ENCODE measurements around the gene ALK.

DNA sequence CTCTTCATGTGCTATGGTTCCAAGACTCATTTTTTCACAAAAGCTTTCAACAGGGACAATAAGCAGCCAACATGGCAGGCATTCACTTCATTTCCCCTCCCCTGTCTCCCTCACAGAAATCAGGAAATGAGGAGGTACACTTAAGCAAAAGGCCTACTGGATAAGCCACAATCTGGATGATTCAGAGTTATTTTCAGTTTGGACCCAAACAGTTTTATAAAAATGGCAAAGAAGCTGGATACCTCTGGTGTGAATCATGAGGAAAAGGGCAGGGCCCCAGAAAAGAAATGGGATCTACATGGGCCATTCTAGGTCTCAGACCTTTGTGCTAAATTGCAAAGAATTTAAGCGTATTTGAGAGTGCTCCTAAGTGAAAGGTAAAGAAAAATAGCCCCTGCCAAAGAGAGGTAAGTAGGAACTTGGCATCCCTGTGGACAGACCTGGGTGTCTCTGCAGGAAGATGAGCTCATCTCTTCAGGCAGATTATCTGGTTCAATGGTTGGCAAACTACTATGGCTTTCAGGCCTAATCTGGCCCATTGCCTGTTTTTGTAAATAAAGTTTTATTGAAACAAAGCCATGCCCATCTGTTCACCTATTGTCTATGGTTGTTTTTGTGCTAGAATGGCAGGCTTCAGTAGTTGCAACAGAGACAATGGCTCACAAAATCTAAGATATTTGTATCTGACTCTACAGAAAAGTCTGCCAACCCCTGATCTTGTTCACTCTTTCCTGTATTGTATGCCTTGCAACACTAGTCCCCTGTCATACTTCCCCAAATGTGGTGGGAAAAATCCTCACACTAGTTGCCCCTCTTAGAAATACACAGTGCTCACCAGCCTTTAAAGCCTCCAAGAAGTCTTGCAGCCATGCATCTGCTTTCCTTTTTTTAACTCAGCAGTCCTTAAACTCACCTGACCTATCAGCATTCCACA, 315.0 kb downstream of the ALK start:
- no peak for TF ChIP-seq RAD21 (IDR thresholded peaks at IDR 0.05; ENCODE audit: insufficient read depth, low read depth, low read length)
- no peak for TF ChIP-seq FOXM1 (IDR thresholded peaks at IDR 0.05; ENCODE audit: low read depth, low read length)
- TF ChIP-seq, protein P1, sequence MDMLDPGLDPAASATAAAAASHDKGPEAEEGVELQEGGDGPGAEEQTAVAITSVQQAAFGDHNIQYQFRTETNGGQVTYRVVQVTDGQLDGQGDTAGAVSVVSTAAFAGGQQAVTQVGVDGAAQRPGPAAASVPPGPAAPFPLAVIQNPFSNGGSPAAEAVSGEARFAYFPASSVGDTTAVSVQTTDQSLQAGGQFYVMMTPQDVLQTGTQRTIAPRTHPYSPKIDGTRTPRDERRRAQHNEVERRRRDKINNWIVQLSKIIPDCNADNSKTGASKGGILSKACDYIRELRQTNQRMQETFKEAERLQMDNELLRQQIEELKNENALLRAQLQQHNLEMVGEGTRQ (IDR thresholded peaks at IDR 0.05; ENCODE audit: borderline replicate concordance, low read depth, low read length) = no peak
- TF ChIP-seq ZNF274 (IDR thresholded peaks at IDR 0.05; ENCODE audit: insufficient read depth, insufficient read length) = no peak
- TF ChIP-seq, protein P2, sequence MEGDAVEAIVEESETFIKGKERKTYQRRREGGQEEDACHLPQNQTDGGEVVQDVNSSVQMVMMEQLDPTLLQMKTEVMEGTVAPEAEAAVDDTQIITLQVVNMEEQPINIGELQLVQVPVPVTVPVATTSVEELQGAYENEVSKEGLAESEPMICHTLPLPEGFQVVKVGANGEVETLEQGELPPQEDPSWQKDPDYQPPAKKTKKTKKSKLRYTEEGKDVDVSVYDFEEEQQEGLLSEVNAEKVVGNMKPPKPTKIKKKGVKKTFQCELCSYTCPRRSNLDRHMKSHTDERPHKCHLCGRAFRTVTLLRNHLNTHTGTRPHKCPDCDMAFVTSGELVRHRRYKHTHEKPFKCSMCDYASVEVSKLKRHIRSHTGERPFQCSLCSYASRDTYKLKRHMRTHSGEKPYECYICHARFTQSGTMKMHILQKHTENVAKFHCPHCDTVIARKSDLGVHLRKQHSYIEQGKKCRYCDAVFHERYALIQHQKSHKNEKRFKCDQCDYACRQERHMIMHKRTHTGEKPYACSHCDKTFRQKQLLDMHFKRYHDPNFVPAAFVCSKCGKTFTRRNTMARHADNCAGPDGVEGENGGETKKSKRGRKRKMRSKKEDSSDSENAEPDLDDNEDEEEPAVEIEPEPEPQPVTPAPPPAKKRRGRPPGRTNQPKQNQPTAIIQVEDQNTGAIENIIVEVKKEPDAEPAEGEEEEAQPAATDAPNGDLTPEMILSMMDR (IDR thresholded peaks at IDR 0.05 in 2 of 3, conservative IDR thresholded peaks at IDR 0.05 in 1 of 3; ENCODE audit: control insufficient read depth in 2 of 3, extremely low read depth in 1 of 3, insufficient read depth in 1 of 3, low read depth in 3 of 3, low read length in 3 of 3) = no peak
- TF ChIP-seq NFYB (IDR thresholded peaks at IDR 0.05; ENCODE audit: insufficient read depth, low read depth, low read length) = no peak

Measured in GM12878 (cell line).